Endodermal cell (in vitro differentiated cells): ENCODE results near the gene NIPBL. TPM values are rescaled to one million over a fixed set of nuclear protein-coding genes. Genes with fewer than 3 reads are reported as not detected.
"Not testable (repeated sequence)": the region's sequence is repeated elsewhere in the genome, so short reads cannot be mapped to it uniquely, and the experiment has no call there.

Source experiments
- DNase-seq: peaks from one replicate; pipeline ENCODE4 v3.0.0-alpha.2; 2017
- H3K27ac ChIP-seq: 2 replicates; pipeline ENCODE4 v1.5.1; 2013; ENCODE audit warnings: mild to moderate bottlenecking, low read depth, low read length, moderate library complexity
- H3K27me3 ChIP-seq: 2 replicates; pipeline ENCODE4 v1.6.1; 2013; ENCODE audit warnings: mild to moderate bottlenecking, low read length, moderate library complexity; ENCODE audit not compliant: insufficient read depth, control insufficient read depth, poor library complexity, severe bottlenecking
- H3K36me3 ChIP-seq: 2 replicates; pipeline ENCODE4 v1.7.0; 2013; ENCODE audit warnings: mild to moderate bottlenecking, low read length, moderate library complexity; ENCODE audit not compliant: control insufficient read depth, insufficient read depth
- H3K4me1 ChIP-seq: one replicate; pipeline ENCODE4 v1.7.0; 2013; ENCODE audit warnings: low read length; ENCODE audit not compliant: control insufficient read depth, insufficient read depth
- H3K4me3 ChIP-seq: 2 replicates; pipeline ENCODE4 v1.5.1; 2013; ENCODE audit warnings: mild to moderate bottlenecking, low read length, moderate library complexity
- H3K9ac ChIP-seq: 2 replicates; pipeline ENCODE4 v1.6.1; 2013; ENCODE audit warnings: mild to moderate bottlenecking, low read length, moderate library complexity; ENCODE audit not compliant: poor library complexity, severe bottlenecking; ENCODE audit errors: extremely low read depth
- H3K9me3 ChIP-seq: 2 replicates; pipeline ENCODE4 v1.6.1; 2013; ENCODE audit warnings: mild to moderate bottlenecking, low read length, moderate library complexity; ENCODE audit not compliant: control insufficient read depth
- H3K27ac Mint-ChIP-seq: 2 replicates; pipeline ENCODE4 v1.8.0; 2020; ENCODE audit warnings: mixed read lengths
- H3K27me3 Mint-ChIP-seq: 2 replicates; pipeline ENCODE4 v1.8.0; 2021; ENCODE audit warnings: mild to moderate bottlenecking, mixed read lengths; ENCODE audit not compliant: insufficient read depth
- H3K36me3 Mint-ChIP-seq: 2 replicates; pipeline ENCODE4 v1.8.0; 2020; ENCODE audit warnings: low read depth, mixed read lengths
- H3K4me1 Mint-ChIP-seq: 2 replicates; pipeline ENCODE4 v1.8.0; 2020; ENCODE audit warnings: mixed read lengths
- H3K4me3 Mint-ChIP-seq: 2 replicates; pipeline ENCODE4 v1.8.0; 2020; ENCODE audit warnings: mild to moderate bottlenecking, moderate library complexity, mixed read lengths
- H3K9me3 Mint-ChIP-seq: 2 replicates; pipeline ENCODE4 v1.8.0; 2020; ENCODE audit warnings: mild to moderate bottlenecking, mixed read lengths
- CTCF ChIP-seq: fragments of 200-600 bp; sonication (generic); conservative IDR thresholded peaks from 2 replicates; pipeline ENCODE4 v1.5.0; 2021; ENCODE audit warnings: antibody characterized with exemption, mild to moderate bottlenecking
- WGBS, 2 experiments: methylation state at CpG; one replicate each; pipeline versions ENCODE4 v1.1.5 to v1.1.7; 2013; ENCODE audit warnings: missing lambda C conversion rate in 2 of 2, mixed read lengths in 1 of 2; ENCODE audit not compliant: insufficient coverage in 1 of 2, insufficient read length in 1 of 2; 5-methylcytosine and 5-hydroxymethylcytosine counted together
- total RNA-seq, 2 donors: library from RNA; stranded (reverse); fragmentation: NEBNext Ultra II Directional in 1 of 2; extraction: Animal tissue kit (Norgen Biotek cat#: 25700) in 1 of 2; gene quantifications; 2 replicates in 1 of 2; 3 replicates in 1 of 2; pipeline ENCODE4 v1.2.1, GENCODE V29; 2021

The NIPBL gene
- total RNA-seq, 2 donors from 2014 or later: 63.3 to 65.8 TPM

DNA sequence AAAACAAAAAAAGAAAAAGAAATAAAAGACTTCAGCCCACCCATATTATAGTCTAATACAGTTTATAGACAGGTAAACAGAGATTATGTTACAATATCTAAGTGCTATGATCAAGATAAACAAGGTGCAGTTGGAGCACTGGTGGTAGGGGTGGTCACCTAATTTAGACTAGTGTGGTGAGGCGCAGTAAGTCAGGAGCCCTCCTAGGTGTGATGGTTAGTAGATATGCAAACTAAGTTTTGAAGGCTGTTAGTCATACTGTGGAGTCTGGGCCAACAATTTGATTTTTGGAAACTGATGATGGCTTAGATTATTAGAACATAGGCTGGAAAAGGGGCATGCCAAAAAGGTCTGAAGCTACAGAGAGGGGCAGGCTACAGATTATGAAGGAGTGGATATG, 14.7 kb downstream of the NIPBL start:
- peaks cover 5% of the 10 kb centered on the region for H3K9me3 Mint-ChIP-seq
- H3K9ac ChIP-seq: no peak overlapping the region
- peaks cover 13% of the 10 kb centered on the region for H3K36me3 ChIP-seq
- peaks cover 5% of the 10 kb centered on the region for H3K4me1 Mint-ChIP-seq
- DNase-seq: no peak
- no peaks in the 10 kb centered on the region for H3K27me3 ChIP-seq
- 83 to 98% methylated on average over 1 of the region's 1 CpG for WGBS, 2 experiments
- peaks cover 22% of the 10 kb centered on the region for H3K36me3 Mint-ChIP-seq
- no peak overlapping the region for H3K4me3 ChIP-seq
- no peaks in the 10 kb centered on the region for H3K4me1 ChIP-seq
- H3K4me3 Mint-ChIP-seq: no peak overlapping the region
- H3K27ac ChIP-seq: no peak overlapping the region
- H3K9me3 ChIP-seq: peaks cover 6% of the 10 kb centered on the region
- no peak for TF ChIP-seq CTCF
- no peak overlapping the region for H3K27ac Mint-ChIP-seq
- no peaks in the 10 kb centered on the region for H3K27me3 Mint-ChIP-seq

DNA sequence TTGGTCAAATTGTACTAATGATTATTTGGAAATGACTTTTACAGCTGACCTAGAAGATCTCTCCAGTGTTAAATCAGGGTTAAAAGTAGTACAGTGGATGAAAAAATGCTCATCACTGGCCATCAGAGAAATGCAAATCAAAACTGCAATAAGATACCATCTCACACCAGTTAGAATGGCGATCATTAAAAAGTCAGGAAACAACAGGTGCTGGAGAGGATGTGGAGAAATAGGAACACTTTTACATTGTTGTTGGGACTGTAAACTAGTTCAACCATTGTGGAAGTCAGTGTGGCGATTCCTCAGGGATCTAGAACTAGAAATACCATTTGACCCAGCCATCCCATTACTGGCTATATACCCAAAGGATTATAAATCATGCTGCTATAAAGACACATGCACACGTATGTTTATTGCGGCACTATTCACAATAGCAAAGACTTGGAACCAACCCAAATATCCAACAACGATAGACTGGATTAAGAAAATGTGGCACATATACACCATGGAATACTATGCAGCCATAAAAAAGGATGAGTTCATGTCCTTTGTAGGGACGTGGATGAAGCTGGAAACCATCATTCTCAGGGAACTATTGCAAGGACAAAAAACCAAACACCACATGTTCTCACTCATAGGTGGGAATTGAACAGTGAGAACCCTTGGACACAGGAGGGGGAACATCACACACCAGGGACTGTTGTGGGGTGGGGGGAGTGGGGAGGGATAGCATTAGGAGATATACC, 15.7 kb downstream of the NIPBL start:
- not testable (repeated sequence) for DNase-seq

GRCh38 chr5:36894954-36895353, 18.4 kb downstream of the NIPBL start:
- Mint-ChIP-seq H3K27ac (no peak overlapping the region), H3K4me3 (no peak overlapping the region), H3K36me3 (peaks cover 22% of the 10 kb centered on the region), H3K9me3 (peaks cover 5% of the 10 kb centered on the region), H3K27me3 (no peaks in the 10 kb centered on the region), H3K4me1 (no peaks in the 10 kb centered on the region)
- TF ChIP-seq CTCF: no peak
- H3K4me1 ChIP-seq: no peaks in the 10 kb centered on the region
- no peak overlapping the region for H3K4me3 ChIP-seq
- H3K27ac ChIP-seq: no peak overlapping the region
- H3K9me3 ChIP-seq: peaks cover 6% of the 10 kb centered on the region
- H3K36me3 ChIP-seq: peaks cover 13% of the 10 kb centered on the region
- 100% methylated on average over 1 of the region's 1 CpG; no CpG with 5 or more reads in 1 of the 2 experiments for WGBS, 2 experiments
- H3K9ac ChIP-seq: no peak overlapping the region
- DNase-seq: no peak
- H3K27me3 ChIP-seq: no peaks in the 10 kb centered on the region

More for the DNA sequence above, 15.7 kb downstream of the NIPBL start:
- peaks cover 13% of the 10 kb centered on the region for H3K36me3 ChIP-seq
- no CpG with 5 or more reads among the region's 6 CpGs for WGBS, 2 experiments
- H3K4me3 ChIP-seq, H3K4me1 ChIP-seq, H3K4me3 Mint-ChIP-seq, H3K4me1 Mint-ChIP-seq, H3K27ac Mint-ChIP-seq, H3K27me3 Mint-ChIP-seq, H3K9me3 Mint-ChIP-seq, H3K27ac ChIP-seq, H3K9ac ChIP-seq, H3K9me3 ChIP-seq, H3K27me3 ChIP-seq: not testable (repeated sequence)
- peaks cover 22% of the 10 kb centered on the region for H3K36me3 Mint-ChIP-seq
